GM19025 (cell line): Measurements from ENCODE around the gene ANGEL1.

ENCODE experiments used
- ATAC-seq: cut with Tn5 transposase; IDR thresholded peaks from one replicate; pipeline ENCODE4 v1.9.1; 2021; ENCODE audit warnings: mild to moderate bottlenecking, low read depth, moderate library complexity; ENCODE audit not compliant: unreplicated experiment

The ANGEL1 gene

DNA sequence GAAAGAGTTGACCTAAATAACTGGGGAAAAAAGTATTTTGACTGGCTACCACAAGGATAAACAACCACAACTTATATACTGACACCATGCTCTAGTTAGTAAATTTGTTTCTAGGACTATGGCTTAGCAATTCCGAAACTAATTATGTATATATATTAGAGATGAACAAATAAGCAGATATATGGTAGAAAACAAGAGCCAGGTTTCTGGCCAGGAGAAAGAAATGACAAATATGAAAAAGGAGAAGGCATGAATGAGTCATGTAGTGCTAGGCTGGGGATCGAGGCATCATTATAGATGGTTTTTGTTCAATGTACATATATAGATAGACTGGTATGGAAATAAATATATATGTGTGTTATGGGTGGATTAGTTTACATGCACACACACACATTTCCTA lies 8.0 kb upstream of the ANGEL1 start:
- ATAC-seq, result no peak

DNA sequence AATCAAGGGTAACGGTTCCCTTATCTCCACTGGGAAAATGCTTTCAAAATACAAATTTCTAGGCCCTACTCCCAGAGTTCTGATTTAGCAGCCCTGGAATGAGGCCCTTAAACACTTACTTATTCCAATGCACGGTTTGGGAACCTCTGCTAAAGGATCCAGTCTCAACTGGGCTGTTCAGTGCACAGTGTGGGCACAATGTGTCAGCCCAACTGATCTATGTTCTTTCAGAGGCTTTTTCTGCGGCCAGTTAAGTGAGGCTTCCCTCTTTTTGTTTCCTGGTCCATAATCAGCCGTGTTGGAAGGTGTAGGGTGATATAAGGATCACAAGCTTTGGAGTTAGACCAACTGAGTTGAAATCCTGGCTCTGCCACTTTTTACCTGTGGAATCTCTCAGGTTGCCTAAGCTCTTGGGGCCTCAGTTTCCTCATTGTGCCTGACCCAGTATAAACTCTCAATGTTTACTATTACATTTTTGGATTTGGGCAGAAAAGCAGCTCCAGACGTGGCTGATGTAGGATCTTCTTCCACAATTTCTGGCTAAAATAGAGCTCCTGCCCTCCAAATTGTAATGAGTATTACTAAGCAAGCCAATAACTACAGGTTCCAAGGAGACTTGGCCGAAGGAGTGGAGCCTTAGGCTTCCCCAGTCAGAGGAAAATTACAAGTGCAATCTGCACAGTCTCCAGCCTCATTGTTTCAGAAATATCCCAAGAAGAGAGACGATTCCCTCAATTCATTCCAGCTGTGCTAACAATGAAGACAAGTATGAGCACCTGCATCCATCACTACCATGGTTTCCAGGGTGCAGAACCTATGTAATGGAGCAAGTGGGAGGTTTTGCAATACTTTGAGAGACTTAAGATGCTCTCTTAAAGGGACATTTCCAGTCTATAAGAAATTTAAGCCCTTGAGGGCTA lies 2.3 kb upstream of the ANGEL1 start:
- no peak for ATAC-seq

DNA sequence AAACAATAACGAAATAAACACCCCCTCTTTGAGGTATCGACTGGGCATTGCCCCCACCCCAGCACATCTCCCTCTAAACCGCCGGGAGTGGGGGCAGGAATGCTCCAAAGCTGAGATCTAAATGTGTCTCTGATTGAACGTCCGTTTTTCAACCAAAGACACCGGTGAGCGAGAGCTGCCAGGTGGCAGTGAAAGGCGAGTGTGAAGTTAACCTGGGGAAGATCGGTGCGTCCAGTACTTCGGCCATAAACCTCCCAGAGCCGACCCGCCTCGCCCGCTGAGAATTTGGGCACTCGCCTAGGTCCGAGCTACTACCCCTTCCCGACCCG lies 625 bp downstream of the ANGEL1 start:
- no peak for ATAC-seq

DNA sequence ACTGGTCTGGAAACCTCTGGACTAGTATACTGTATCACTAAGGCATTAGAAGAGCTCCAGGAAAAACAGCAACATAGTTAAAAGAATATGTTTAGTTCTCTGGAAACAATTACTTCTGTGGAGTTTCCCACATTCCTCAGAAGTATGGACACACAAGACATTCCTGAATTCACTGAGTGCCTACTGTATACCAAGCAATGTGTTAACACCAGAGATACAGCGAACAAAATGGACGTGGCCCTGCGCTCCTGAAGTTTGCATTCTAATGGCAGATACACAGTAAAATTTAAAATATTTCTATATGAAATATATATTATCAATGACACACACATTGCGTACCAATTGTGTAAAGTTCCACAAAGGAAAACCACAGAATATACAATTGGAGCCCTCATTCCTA lies 1.1 kb downstream of the ANGEL1 start:
- no peak for ATAC-seq

DNA sequence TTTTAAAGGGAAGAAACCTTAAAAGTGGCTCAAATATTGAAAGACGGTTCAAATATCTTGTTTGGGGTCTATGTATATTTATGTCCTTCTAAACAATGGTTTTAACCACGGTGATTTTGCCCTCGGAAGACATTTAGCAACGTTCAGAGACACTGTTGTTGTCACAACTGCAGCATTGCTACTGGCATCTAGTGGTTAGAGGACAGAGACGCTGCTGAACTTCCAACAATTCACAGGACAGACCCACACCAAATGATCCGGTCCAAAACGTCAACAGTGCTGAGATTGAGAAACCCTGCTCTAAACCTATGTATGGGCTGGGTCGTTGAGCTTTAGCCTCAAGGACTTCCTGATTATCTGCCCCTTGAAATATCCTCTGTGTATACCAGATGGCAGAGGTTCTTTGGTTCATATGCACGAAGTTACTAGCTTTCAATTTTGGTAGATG lies 1.7 kb downstream of the ANGEL1 start:
- ATAC-seq, result no peak

DNA sequence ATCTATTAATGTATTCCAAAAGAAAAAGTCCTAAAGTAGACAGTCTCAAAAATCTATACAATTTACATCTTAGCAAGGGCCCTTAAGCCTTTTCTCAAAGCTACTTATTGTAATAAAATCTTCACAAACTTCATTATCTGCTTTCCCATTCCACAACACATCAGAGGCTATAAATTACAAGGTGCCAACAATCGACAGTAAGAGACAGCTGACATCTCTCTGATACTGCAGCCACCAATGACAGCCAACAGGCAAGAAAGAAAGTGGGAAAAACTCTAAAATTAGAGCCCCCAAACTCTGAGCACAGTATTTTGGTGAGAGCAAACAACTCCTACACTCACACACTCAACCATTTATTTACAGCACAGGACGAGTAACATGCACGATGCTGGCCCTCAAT lies 2.2 kb downstream of the ANGEL1 start:
- ATAC-seq, result no peak

DNA sequence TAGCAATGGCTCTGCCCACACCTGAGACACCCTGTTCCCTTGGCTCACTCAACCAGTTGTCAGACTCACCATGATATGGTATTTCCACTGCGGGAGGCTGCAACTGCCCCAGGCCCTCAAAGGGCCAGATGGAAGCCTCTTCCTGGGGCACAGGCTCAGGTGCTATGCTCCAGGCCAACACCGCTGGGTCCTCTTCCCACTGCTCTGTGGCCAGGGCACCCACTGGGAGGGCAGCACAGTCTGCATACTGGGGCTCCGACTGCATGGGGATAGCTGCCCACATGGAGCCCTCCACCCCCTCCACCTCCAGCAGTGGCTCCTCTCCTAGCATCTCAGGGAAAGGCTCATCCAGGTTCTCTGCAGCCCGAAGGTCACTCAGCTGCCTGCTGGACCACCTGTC lies 3.7 kb downstream of the ANGEL1 start:
- no peak for ATAC-seq

DNA sequence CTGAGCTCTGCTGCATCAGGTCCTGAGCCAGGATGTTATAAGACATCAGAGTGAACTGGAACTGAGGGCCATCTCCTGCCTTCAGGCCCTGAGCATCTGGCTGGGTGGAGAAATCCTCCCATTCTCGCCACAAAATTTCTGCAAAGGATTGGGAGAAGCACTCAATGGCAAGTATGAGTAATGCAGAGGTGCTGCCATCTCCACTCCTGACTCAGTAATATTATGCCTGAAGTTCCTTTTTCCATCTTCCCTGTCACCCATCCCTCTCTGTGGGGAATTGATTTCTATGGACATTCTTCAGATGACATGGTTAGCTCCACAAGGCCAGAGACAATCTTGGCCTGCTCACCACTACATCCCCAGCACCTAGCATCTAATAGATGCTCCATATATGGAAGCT lies 4.7 kb downstream of the ANGEL1 start:
- no peak for ATAC-seq

DNA sequence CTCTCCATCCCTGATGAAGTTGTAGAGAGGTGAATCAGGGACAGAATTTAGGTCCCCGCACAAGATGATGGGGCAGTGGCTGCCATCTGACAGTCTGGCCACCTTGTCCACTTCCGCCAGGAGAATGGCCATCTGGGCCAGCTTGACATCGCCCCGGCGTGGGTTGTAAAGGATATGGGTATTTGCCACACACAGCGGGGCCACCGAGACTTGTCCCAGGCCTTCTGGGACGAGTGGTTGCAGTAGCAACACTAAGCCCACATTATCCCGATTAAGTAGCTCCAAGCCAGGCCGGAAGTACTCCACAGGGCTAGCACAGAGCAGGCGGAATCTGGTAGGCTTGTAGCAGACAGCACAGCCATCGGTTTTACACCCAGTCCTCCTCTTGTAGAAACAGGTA lies 6.2 kb downstream of the ANGEL1 start:
- ATAC-seq, result no peak

DNA sequence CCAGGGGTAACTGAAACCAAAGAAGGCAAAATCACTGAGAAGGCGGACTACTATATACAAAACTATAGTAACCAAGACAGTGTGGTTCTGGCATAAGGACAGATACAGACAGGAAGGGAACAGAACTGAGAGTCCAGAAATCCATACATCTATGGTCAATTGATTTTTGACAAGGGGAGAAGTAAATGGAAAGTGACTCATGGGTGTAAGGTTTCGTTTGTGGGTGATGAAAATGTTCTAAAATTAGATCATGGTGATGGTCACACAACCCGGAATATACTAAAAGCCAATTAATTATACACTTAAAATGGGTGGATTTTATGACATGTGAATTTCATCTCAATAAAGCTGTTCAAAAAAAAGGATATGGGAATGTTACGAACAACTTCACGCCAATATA lies 18.7 kb downstream of the ANGEL1 start:
- no peak for ATAC-seq

DNA sequence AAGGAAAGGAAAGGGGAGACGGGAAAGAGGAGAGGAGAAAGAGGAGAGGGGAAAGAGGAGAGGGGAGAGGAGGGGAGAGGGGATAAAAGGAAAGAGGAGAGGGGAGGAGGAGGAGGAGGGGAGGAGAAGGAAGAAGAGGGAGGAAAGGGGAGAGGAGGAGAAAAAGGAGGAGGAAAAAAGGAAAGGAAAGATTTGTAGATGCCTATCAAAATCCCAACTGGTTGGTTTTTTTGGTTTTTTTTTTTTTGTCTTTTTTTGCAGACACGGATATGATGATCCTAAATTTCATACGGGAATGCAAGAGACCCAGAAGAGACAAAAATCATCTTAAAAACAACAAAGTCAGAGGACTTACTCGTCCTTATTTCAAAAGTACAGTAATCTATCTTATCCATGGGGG lies 19.4 kb downstream of the ANGEL1 start:
- no peak for ATAC-seq

DNA sequence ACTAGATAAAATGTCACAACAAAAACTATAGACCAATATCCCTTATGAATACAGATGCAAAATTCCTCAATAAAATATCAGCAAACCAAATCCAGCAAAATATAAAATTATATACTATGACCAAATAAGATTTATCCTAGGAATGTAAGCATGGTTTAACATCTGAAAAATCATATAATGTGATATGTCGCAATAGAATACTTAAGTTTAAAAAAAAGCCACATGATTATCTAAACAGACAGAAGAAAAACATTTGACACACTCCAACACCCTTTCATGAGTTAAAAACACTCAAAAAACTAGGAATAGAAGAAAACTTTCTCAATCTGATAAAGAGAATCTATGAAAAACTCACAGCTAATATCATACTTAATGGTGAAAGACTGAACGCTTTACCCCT lies 20.3 kb downstream of the ANGEL1 start:
- no peak for ATAC-seq

DNA sequence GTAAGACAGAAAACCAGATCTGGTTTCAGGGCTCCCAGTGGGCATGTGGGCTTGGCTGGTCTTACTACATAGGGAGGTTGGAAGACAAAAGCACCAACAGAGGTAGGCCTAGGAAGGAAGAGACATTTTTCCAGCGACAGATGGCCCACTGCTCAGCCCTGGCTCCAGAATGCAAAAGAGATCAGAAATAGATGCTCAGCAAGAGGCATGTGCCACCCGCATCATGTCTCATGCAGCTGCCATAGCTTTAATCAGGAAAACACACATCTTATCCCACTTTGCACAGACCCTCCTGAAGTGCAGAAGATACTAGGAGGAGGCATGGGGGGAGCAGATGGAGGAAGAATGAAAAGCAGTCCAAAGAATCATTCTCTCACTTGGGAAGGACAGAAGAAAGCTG lies 26.1 kb downstream of the ANGEL1 start:
- no peak for ATAC-seq

DNA sequence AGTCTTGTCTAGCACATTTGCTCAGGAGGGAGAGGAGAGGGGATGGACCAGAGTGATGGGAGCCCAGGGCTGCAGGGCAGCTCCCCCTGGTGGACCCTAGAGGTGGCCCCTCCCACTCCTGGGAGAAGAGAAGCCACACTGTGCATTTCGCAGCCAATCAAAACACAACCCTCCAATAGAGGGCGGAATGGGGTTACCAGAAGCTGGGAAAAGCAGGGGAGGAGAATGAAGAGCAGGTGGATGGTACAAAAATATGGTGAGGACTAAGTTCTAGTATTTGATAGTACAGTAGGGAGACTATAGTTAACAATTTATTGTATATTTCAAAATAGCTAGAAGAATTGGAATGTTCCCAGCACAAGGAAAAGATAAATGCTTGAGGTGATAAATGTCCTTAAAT lies 27.8 kb downstream of the ANGEL1 start:
- ATAC-seq, result peak; percentile 62

DNA sequence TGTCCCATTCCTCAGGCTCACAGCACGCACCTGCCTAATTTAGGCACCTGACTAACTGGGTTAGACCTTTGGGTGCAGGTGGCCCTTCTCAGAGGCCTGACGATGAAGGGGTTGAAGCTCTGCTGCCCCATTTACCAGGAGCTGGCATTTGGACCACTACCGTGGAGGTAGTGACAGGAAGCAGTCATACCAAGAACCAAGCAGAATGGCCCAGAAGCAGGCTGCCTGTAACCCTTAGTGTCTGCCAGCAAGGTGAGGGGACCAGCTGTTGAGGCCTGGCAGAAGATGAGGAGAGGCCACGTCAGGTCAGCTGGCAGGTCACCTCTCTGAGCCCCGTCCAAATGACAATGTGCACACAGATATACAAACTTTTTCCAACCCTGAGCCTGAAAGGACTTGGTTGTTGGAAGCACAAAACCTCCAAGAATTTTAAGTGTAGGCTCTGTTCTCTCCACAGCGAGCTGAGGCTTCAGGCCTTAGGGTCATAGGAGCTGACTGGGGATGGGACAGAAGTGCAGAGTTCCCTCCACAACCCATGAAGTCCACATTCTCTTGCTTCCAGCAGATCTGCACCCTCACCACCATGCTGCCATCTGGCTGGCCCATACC lies 28.3 kb downstream of the ANGEL1 start:
- ATAC-seq, result no peak

DNA sequence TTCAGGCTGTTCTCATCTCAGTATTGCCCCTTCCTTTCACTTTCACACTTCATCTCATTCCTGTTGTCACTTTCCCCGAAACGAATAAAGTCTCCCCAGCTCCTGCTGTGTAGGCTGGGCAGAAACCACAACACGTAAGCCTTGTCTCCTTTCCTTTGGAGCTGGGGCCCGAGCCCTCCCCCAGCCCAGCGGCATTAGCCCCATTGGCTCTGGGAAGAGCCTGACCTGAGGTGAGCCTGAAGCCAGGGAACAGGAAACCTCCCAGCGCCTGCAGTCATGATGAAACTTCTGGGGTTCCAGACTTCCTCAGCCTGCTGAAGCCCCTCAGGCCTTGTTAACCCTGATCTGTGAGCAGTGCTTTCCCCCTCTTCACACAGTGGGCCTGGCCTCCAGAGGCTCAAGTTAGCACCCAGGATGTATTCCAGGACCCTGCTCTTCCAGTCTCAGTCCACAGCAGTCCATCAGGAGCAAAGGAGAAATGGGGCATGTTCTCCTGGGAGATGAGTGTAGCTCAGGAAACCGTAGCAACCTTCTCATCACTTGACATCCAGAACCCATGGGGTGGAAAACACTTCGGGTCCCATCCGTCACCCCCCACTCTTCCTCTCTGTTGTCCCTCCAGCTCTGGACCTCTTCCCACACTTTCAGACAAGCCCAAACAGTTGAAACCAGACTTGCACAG lies 29.7 kb downstream of the ANGEL1 start:
- ATAC-seq, result peak; percentile 55

DNA sequence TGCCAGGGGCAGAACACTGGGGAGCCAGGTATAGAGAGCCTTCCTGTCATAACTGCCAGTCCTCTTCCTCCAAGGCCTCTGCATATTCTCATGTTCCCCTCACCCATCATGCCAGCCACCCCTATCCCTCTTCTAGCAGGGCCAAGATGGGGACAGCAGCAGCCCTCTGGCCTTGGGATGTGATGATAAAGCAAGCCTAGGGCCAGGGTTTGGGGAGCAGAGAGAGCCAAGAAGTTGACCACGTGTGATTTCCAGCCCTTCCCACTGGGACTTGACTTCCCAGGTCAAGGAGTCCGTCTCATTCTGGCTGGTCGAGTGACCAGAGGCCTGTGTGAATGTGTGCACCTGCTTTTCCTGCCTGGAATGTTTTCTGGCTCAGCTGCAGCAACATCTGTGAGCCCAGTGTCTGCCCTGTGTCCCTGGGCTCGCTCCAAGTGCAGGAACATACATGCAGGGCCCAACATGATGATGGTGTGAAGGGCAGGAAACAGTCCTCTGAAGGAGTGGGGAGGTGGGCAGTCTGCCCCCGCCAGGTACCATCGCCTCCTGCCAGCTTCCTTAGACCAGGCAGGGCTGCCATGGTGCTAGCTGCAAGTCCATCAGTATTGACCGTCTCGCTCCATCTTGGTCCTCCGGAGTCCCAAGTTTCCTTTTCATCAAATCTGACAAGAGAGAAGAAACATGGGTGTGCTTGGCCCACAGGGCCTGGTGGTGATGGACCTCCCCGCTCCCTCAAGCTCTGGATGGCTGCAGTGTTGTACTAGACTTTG lies 30.4 kb downstream of the ANGEL1 start:
- ATAC-seq, result no peak

DNA sequence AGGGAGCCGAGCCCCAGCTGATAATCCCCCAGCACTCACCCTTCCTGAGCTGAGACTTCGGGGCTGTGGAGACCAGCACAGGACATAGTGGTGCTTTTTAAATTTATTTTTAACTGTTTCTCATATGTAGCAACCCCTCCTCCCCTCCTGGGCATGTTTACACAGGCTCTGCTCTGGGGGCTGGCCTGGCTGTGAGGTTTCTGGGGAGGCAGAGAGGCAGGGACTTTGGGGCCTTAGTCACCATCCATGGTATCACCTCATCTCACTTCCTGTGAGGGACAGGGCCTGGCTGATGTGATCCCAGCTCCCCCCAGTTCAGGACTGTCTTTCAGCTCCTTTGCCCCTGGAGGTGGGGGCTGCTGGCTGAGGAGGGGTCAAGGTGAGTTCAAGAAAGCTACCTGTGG lies 31.0 kb downstream of the ANGEL1 start:
- no peak for ATAC-seq

DNA sequence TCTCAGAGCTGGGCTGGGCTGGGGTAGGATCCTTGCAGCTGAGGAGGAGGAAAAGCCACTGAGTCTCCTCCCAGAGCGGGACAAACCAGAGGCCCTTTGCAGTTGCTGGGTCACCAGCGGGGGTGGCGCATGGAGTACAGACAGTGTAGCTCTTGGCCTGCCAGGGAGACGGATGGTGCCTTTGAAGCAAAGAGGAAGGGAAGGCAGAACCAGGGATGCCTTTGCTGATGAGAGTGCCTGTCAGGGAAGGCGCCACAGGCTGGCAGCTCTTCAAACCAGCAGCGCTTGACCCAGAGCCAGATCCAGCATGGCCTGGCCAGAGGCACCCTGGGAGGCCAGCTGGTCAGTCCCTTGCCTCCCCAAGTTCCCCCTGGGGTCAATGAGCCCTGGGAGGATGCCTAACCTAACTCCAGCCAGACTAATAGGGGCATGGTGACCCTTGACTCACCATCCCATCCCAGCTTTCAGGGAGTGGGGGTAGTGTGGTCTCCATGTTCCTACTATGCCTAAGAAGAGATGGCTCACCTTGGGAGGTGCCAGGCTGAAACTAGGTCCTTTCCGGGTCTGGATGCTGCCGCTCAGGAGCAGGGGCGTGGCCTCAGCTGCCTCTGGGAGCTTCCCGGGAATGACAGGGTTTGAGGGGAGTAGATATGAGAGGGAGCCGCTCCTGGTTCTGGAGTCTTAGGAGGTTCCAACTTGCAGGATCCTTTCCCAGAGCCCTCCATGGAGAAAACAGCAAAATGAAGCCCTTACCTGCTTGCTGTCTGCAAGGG lies 31.6 kb downstream of the ANGEL1 start:
- no peak for ATAC-seq

DNA sequence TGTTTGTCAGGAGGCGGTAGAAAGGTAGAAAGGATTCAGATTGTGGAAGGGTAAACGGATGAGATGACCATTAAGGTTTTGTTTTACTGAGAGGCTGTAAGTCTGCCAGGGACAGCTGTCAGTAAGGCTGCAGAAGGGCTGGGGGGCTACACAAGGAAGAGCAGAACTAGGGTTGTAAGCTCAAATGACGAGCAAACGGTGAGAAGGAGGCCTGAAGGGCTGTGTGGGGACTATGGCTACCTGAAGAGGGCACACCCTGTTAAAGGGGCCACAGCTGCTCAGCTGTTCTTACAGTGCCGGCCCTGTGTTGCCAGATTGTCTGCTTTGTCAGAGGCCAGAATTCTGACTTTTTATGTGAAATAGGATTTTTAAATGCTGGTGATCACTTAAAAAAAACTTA lies 32.3 kb downstream of the ANGEL1 start:
- no peak for ATAC-seq
